Activated T-cell treated with anti-CD3 and anti-CD28 coated beads for 1 hour (primary cell): ENCODE data around the gene GPD2.
A peak's percentile ranks its signal among the peaks of the same experiment; 100 is the strongest.

ENCODE experiments used
- DNase-seq: peaks from one replicate; pipeline ENCODE4 v3.0.0-alpha.2; 2020; ENCODE audit warnings: low read depth

Gene GPD2

DNA sequence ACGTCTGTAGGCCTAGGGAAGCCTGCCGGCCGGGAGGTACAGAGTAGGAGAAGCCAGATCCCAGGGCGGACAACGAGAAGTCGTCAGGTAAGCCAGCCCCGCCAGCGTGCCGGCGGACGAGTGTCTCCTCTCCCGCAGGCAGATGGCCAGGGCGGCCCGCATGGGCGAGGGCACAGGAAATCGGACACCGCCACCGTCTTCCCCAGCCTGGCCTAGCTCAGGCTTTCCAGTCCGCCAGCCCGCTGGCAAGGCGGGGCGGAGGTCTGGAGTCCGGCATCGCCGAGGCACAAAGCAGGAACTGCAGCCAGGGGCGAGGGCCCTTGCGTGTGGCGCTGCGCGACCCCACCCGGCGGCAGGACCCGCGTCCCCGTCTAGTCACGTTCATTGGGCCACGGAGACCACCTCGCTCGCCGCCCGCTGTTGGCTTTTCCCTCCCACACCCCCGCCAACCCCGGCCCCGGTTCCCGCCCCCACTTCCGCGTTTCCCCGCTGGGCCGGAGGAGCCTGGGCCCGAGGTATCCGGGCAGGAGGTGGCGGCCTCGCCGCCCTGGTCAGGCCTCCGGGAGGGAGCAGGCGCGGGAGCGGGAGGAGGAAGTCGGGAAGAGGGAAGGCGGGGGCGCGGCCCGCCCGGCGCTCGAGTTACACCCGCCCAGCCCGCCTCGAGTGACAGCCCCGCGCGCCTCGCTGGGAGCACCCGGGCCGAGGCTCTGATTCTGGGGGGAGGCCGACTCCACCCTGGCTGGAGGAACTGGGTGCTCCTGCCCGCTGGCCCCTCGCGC lies at the start of gene GPD2:
Gene GPD2, plus strand, starts transcription at position 662 of the 779 bp plus-strand sequence. CDS start 39,727 bp downstream, outside the sequence.
- DNase-seq, result peak; percentile 40

DNA sequence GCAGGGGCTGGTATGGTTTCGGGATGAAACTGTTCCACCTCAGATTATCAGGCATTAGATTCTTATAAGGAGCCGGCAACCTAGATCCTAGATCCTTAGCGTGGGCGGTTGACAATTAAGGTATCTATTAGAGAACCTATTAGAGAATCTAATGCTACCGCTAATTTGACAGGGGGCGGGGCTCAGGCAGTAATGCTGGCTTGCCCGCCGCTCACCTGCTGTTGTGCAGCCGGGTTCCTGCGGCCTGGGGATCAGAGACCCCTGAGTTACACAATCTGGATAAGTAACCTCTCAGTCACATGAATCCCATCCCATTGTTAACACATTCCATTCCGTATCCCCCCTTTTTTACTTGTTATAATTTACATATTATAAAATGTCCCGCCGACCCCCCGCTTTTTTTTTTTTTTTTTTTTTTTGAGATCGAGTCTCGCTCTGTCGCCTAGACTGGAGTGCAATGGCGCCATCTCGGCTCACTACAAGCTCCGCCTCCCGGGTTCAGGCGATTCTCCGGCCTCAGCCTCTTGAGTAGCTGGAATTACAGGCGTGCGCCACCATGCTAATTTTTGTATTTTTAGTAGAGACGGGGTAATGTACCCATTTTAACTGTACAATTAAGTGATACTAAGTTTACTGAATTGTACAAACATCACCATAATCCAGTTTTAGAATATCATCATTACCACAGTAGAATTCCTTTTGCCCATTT lies 42.0 kb upstream of the GPD2 start:
- DNase-seq, result no peak

DNA sequence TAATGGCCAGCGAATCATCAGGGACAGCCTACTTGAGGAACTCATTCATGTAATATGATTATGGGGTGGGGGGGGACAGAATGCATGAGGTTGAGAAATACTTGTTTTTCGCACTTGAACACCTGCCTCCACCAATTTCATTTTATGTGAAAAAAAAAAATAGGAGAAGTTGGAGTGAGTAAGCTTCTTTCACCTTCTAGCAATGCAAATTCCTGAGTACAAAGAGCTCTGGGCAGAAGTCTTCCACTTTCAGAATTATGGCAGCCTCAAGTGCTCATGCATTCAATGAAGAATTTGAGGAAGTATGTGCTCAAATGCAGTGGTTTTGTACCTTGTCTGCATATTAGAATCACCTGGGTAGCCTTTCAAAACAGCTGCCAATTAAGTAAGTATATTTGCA lies 40.1 kb upstream of the GPD2 start:
- DNase-seq, result no peak

DNA sequence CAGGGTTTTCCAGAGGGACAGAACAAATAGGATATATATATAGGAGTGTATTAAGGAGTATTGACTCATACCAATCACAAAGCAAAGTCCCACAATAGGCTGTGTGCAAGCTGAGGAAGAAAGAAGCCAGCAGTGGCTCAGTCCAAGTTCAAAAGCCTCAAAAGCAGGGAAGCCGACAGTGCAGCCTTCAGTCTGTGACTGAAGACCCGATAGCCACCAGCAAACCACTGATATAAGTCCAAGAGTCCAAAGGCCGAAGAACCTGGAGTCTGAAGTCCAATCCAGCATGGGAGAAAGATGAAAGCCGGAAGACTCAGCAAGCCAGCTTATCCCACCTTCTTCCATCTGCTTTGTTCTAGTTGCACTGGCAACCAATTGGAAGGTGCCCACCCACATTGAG lies 39.0 kb upstream of the GPD2 start:
- DNase-seq, result no peak

DNA sequence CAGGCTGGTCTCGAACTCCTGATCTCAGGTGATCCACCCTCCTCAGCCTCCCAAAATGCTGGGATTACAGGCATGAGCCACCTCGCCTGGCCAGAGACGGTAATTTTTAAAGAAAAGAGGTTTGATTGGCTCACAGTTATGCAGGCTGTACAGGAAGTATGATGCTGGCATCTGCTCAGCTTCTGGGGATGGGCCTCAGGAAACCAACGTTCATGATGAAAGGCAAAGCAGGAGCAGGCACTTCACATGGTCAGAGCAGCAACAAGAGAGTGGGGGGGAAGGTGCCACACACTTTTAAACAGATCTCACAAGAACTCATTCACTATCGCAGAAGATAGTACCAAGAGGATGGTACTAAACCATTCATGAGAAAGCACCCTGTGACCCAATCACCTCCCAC lies 38.0 kb upstream of the GPD2 start:
- no peak for DNase-seq

DNA sequence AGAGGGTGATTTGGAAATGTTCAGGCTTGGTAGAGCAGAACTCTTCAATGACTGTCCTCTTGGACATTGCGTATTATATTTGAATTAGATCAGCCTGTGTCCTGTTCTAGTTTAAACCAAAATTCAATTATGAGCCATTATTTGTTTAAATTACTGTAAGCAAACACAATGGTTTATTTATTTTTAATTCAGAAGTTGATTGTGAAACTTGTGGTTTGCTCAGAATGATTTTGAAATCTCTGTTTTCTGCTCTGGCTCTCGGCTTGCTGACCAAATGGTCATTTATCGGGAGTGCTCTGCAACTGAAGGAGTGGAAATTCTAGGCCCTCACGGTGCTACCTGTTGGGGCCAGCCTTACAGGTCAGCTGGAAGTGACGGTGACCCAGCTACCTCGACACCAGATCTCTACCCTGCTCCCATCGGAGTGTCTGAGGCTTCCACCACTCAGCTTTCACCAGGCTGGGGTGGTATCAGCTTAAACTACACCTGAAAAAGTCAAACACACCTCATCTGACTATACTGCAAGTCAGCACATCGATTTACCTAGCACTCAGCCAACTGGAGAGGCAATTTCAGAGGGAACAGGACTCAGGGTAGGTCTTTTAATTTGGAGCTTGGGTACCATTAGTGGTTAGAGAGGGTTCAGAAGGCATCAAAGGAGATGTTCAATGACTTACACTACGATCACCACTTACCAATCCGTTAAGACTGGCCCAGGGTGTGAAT lies 36.8 kb upstream of the GPD2 start:
- no peak for DNase-seq

DNA sequence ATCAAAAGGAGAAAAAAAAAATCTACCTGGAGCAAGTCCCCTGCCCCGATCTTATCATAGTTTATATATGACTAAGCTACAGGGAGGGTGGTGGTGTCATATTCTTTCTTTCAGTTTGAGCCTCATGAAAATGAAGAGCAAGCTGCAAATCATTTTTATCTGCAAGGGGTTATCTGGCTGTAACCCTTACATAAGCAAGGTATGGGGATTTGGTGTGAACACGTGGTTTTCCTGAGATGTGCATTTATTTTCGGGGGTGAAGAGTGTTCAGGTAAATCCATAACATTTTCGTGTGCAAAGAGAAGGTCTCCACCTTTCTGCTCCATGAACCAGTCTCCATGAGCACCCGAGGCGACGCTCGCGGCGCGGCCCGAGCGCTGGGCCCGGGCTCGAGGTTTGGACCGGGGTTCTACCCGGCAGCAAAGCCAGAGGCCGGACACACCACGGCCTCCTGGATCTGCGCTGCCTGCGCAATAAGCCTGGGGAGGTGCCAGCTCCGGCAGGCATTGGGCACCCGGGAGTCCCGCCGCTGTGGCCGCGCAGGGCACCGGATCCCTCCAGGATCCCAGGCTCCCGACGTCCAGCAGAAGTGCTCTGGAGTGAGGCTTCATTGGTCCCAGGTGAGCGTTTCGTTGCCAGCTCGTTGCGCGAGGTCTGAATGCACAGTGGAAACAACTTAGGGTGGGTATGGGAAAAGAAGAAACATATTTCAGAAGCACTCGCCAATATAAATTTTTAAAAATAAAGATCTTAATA lies 36.1 kb upstream of the GPD2 start:
- no peak for DNase-seq

DNA sequence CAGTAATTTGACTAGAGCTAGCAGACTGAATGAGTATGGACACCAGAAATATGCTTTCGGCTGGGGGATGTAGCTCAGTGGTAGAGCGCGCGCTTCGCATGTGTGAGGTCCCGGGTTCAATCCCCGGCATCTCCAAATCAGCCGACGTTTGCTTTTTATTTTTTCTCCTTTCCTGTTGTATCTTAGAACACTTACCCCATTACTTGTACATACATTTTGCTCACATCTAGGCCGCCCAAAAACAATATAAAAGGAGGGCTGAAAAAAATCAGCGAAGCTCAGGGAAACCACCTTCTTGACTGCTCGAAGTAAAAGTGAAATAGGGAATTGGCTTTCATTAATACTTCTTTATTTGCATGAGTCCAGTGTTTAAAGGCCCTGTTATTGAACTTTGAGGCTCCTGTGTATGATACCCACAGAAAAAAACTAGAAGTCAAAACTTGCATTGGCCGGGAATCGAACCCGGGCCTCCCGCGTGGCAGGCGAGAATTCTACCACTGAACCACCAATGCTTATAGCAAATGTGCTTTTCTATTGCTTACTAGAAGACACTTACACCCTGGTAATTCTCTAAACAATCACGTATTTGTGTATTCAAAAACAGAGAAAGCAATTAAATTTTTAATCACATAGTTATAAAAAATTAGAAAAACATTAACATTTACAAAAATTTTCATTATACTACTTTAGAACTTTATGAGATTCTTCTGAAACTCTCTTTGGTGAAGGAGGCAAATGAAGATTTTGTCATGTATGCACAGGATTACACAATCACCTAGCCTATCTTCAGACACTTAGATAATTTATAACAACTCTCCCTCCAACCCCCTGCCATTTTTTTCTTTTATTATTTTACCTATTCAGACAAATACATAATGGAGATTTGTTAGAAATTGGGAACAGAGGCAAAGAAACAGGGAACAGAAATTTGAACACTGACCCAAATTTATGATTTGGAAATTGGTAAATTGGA lies 35.2 kb upstream of the GPD2 start:
- DNase-seq, result peak; percentile 73

DNA sequence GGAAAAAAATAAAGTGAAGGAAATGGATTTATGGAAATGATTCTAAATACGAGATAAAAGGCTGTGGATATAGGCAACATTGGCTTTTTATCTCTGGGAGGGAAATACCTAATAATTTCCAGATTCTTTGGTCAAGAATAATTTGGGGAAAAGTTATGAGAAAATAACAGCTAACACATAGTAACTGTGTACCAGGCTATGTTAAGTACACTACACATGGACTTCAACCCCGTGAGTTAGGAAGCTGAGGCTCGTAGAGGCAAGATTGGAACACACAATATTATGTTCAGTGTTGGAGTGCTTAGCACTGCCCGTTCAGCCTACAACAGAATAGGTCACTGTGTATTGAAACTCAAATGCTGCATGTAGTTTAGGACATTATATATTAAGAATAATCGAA lies 34.3 kb upstream of the GPD2 start:
- DNase-seq, result no peak

DNA sequence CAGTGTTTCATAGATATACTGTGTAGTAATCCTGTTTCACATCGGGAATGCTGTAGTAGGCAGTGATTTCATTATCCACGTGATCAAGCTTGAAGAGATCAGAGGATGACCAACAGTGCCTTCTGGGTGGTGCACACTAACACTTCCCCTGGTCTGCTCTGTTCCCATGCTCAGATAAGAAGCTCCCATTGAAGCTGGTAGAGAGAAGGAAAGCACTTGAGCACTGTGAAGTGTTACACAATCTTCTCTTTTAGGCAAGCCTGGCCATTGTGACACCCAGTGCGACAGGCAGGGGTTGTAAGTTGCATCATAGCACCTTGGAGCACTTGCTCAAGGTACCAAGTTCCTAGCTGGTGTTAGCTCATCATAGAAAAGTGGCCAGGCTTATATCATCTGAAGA lies 30.6 kb upstream of the GPD2 start:
- DNase-seq, result no peak

DNA sequence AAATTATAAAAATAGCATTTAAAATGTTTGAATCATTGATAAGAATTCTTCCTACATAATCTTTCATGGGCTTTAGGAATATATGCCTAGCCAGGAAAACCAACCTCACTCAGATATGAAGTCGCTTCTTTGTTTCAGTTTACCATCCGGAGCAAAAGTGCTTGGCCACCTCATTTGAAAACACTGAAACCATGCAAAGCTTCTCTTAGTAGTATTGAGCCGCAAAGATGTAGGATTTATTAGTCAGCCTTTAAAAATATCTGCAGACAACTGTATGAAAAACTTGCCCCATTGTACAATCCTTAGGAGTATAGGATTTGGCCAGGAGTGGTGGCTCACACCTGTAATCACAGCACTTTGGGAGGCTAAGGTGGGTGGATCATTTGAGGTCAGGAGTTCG lies 24.3 kb upstream of the GPD2 start:
- DNase-seq, result no peak

DNA sequence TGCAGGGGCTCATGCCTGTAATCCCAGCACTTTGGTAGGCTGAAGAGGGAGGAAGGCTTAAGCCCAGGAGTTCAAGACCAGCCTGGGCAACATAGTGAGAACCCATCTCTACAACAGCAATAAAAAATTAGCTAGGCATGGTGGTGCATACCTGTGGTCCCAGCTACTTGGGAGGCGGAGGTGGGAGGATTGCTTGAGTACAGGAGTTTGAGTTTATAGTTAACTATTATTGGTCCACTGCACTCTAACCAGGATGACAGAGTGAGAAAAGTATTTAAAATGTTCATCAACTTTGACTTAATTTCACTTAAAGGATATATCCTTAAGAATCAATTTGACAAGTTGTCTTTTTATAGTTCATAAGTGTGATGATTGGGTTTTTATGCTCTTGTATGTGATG lies 14.3 kb upstream of the GPD2 start:
- DNase-seq, result no peak

DNA sequence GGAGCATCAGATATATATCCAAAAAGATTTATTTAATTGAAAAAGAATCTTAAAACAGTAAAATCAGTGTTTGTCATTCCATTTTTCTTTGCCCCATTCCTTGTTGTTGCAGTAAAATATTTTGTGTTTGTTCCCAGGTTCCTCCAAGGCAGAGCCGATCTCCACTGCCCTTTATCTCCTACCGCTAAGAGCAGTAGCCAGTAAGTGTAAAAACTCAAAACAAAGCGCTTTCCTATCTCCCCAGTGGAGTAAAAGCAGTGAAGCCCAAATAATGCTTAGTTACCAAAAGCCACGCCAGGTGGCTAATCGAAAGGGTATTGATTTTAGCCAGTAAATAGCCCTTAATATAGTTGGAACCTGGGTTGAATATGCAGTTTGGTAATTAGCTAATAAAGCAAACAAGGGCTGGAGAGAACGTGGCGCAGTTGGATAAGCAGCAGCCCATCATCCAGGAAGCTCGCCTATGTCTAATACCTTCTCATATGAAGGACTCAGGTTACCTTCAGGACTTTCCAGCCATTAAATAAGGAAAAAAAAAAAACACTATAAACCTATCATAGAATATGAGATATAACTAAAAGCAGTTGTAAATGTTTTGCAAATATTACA lies 12.4 kb upstream of the GPD2 start:
- DNase-seq, result no peak

DNA sequence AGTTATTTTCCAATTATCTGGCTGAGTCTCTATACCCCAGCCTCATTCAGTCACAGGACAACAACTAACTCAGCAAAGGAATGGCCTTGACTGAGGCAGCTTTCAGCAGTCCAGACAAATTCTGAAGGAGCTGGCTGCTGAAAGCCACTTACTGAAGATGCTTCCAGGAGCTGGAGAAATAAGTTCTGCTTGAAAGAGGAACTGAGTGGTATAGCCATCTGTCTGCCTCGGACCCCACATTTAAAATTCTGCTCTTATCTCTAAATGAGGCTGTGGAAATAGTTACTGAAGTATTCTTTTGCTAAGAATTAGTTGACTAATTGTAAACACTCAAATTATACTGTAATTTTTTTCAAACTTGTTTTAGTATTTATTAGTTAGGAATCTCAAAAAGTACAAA lies 9.1 kb upstream of the GPD2 start:
- DNase-seq, result no peak

DNA sequence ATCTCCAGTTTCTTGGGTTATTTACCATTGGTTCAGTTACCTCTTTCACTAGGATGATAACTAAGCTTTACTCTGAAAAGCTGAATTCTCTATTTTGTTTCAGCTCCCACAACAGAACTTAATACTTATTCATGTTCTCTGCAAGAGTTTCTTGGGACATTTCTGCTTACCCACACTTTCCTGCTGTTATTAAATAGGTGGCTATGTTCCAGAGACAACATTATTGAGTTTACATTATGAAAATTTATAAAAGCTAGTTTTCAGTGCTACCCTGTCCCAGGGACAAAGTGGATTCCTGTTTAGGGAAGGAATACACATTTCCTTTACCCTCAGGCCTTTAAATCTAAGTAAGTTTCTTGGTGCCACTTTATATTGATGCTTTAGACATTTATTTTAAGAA lies 7.0 kb upstream of the GPD2 start:
- DNase-seq, result no peak

DNA sequence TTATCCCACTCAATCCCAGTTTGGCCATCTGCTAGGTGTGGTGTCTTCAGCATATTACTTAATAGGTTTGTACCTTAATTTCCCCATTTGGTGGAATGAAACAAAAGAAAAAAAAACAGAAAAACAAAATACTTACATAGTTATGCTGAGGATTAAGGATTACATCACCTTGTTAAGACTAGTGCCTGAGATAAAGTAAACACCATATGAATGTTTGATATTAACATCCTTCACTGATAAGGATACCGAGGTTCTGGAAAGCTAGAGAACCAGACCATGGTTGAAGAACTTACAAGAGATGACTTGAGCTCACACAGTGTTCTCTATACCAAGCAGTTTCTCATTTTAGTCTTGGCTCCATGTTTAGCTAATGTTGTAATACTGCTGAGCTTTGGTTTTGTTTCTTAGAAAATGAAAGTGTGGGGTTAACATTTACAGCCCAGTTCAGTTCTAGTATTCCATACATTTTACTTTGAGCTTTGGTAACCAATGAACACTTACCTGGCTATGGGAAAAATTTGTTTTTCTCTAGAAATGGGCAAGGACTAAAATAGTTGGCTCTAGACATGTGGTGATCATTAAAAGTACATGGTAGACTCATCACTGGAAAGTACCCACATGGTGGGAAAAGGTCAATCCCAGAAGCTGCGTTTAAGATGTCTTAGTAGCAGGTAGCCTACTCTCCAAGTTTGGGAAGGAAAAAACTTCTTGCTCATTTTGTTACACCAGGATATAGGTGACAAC lies 5.8 kb upstream of the GPD2 start:
- DNase-seq, result no peak

DNA sequence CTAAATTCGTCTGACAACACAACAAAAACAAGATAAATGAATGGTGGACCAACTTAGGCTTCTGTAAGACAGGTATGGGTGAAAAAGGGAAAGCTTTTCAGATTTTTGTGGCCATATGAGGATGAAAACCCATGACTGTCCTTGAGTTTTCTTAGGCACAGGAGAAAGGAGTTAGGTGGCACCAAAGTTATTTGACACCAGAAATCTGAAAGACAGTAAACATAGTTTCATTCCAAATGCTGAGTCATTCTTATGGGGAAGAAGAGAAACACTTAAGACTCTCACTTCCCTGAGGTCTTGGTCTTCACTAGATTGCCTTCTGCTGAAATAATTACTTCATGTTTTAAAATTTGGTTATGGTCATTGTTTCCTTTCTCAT lies 5.2 kb upstream of the GPD2 start:
- DNase-seq, result no peak

DNA sequence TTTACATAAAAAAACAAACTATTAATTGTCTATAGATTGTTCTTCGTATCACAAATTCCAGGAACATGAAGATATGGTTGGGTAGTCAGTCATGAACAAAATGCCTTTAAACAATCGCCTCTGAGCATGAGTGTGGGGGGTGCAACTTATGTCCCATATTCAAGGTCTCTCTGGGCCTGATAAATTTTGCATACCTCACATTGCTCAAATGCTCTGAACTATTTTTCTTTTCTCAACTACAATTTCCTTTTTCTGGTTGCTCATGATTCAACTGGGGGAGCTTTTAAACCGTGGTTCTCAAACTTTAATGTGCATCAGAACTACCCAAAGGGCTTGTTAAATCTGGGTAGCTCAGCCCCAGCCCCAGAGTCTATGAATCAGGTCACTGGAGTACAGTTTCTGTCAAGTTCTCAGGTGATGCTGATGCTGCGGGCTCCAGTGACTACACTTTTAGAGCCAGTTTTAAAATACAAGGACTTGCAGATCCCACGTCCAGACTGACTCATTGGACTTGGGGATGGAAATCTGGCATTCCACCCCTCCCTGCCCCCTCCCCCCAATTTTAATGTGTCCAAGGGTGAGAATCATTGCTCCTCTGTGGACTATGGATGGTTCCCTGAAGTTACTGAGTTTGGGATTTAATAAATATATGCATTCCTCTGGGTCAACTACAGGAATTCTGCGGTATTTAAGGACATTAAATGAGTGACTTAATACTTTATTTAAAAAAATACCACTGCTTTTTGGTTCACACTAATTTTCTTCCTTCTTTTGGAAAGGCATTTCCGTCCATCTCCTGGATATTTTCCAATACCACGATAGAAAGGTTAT lies 1.5 kb upstream of the GPD2 start:
- peak; percentile 9 for DNase-seq

DNA sequence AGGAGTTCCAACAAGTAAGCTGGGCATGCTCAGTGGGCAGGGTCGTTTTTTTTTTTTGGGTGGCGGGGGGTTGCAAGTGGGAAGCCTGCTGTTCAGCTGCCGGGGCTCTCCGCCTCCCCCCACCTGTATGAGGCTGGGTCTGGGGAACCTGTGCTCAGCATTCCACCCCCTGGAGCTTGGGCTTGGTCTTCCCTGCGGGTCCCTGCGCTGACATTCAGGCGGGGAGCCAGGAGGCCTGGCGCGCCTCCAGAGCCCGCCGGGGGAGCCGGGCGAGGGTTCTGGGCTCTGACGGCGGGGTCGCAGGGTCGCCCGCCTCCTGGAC lies 822 bp upstream of the GPD2 start:
- DNase-seq, result no peak
